Nephron progenitor cell (in vitro differentiated cells): ENCODE results near the gene RNASE8.
A peak's percentile ranks its signal among the peaks of the same experiment; 100 is the strongest.
"Not testable (repeated sequence)": the region's sequence is repeated elsewhere in the genome, so short reads cannot be mapped to it uniquely, and the experiment has no call there.

Experiments
- DNase-seq: peaks from one replicate; pipeline ENCODE4 v3.0.0; 2021
- H3K27ac Mint-ChIP-seq: 2 replicates; pipeline ENCODE4 v1.8.0; 2021; ENCODE audit warnings: mild to moderate bottlenecking, moderate library complexity, mixed read lengths
- H3K27me3 Mint-ChIP-seq: 2 replicates; pipeline ENCODE4 v1.8.0; 2021; ENCODE audit warnings: mild to moderate bottlenecking, low read depth, mixed read lengths; ENCODE audit not compliant: poor library complexity
- H3K36me3 Mint-ChIP-seq: 2 replicates; pipeline ENCODE4 v1.8.0; 2021; ENCODE audit warnings: low read depth, mixed read lengths
- H3K4me1 Mint-ChIP-seq: 2 replicates; pipeline ENCODE4 v1.8.0; 2021; ENCODE audit warnings: mixed read lengths
- H3K4me3 Mint-ChIP-seq: 2 replicates; pipeline ENCODE4 v1.8.0; 2021; ENCODE audit warnings: mild to moderate bottlenecking, moderate library complexity, mixed read lengths
- H3K9me3 Mint-ChIP-seq: 2 replicates; pipeline ENCODE4 v1.8.0; 2021; ENCODE audit warnings: mild to moderate bottlenecking, moderate library complexity, mixed read lengths
- TF ChIP-seq, protein P1 (sequence below): fragments of 200-600 bp; sonication (generic); IDR thresholded peaks from 2 replicates; pipeline ENCODE4 v1.5.0; 2021; ENCODE audit warnings: antibody characterized with exemption

The RNASE8 gene

DNA sequence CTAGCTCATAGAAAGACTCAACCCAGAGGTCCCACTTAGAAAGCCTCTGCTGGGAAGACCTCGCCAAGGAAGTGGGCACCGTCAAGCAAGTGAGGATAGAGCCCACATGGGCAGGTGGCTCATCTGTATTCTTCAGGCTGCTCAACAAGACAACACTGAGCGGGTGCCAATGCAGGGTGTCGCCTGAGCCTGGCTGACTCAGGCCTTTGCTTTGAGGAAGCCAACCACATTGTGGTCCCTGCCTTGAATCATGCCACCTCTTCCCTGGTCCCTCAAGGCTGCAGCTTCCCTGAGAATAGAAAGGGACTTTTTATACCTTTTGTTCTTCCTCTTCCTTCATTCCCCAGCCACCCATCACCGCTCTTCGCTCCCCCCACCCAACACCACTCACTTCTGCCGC, 20.9 kb upstream of the RNASE8 start:
- Mint-ChIP-seq H3K27ac (no peak overlapping the region), H3K36me3 (no peaks in the 10 kb centered on the region), H3K4me3 (no peak overlapping the region), H3K9me3 (no peaks in the 10 kb centered on the region), H3K27me3 (peaks cover 19% of the 10 kb centered on the region), H3K4me1 (peaks cover 56% of the 10 kb centered on the region)
- TF ChIP-seq, protein P1, sequence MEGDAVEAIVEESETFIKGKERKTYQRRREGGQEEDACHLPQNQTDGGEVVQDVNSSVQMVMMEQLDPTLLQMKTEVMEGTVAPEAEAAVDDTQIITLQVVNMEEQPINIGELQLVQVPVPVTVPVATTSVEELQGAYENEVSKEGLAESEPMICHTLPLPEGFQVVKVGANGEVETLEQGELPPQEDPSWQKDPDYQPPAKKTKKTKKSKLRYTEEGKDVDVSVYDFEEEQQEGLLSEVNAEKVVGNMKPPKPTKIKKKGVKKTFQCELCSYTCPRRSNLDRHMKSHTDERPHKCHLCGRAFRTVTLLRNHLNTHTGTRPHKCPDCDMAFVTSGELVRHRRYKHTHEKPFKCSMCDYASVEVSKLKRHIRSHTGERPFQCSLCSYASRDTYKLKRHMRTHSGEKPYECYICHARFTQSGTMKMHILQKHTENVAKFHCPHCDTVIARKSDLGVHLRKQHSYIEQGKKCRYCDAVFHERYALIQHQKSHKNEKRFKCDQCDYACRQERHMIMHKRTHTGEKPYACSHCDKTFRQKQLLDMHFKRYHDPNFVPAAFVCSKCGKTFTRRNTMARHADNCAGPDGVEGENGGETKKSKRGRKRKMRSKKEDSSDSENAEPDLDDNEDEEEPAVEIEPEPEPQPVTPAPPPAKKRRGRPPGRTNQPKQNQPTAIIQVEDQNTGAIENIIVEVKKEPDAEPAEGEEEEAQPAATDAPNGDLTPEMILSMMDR, result no peak
- DNase-seq, result no peak

DNA sequence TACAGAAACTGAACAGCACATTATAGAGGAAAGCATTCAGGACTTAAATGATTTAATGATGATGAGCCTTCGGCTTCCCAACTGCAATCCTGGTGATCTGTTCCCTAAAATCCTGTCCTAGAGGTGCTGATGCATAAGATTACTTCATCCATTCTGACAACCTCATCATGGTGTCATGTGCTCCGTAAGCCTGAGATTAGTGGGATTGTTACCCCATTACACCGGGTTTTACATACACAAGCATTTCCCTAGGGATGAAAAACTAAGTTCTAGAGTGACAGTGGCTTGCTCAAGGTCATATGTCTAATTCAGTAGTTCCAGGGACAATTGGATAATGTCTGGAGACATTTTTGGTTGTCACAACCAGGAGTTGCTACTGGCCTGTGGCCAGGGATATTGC, 20.5 kb upstream of the RNASE8 start:
- Mint-ChIP-seq H3K4me3 (no peak overlapping the region), H3K27me3 (peaks cover 19% of the 10 kb centered on the region), H3K9me3 (no peaks in the 10 kb centered on the region), H3K36me3 (no peaks in the 10 kb centered on the region), H3K27ac (no peak overlapping the region), H3K4me1 (peaks cover 54% of the 10 kb centered on the region)
- no peak for DNase-seq
- TF ChIP-seq, protein P1, result no peak

DNA sequence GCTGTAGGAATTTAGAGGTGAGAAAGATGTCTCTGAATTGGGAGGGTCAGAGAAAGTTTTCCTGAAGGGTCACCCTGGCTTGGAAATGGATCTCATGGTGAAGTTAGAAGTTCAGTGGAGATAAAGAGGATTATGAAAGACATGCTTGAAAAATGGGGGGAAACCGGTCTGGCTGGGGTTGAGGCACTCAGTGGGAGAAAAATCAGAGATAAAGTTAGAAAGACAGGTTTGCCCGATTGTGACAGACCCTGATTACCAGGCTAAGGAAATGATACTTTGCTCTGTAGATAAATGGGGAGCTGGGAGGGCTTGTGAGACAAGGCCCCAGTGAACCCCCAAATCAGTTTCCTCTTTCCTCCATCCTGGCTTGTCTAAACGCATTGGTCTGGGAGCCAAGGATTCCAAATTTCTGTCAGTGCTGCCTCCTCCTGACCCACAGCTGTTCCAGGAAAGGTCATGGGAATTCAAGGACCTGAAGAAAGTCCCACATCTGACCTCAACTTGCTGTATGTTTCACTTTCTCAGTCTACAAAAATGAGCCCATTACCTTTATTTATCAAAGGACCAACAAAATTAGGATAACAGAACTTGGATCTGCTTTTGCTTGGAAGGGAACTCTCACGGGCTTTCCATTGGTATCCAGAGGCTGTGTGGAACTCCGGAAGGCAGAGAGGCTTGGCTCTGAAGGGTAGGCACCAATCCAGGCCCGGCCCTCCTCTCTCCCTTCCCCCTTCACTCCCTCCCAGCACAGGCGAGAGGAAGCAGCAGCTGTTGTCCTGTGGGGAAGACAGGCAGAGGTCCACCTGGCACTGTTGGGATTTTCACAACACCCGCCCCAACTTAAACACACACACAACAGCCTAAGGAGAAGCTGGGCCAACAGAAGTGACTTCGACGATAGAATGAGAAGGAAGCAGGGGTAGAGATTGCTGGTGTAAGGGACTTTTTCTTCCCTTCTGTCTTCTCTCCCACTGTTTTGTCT, 18.9 kb upstream of the RNASE8 start:
- Mint-ChIP-seq H3K4me1 (peaks cover 61% of the 10 kb centered on the region), H3K4me3 (no peak overlapping the region), H3K27me3 (peaks cover 19% of the 10 kb centered on the region), H3K36me3 (no peaks in the 10 kb centered on the region), H3K27ac (peak overlapping the region; percentile 75), H3K9me3 (no peaks in the 10 kb centered on the region)
- TF ChIP-seq, protein P1, result no peak
- DNase-seq, result no peak

DNA sequence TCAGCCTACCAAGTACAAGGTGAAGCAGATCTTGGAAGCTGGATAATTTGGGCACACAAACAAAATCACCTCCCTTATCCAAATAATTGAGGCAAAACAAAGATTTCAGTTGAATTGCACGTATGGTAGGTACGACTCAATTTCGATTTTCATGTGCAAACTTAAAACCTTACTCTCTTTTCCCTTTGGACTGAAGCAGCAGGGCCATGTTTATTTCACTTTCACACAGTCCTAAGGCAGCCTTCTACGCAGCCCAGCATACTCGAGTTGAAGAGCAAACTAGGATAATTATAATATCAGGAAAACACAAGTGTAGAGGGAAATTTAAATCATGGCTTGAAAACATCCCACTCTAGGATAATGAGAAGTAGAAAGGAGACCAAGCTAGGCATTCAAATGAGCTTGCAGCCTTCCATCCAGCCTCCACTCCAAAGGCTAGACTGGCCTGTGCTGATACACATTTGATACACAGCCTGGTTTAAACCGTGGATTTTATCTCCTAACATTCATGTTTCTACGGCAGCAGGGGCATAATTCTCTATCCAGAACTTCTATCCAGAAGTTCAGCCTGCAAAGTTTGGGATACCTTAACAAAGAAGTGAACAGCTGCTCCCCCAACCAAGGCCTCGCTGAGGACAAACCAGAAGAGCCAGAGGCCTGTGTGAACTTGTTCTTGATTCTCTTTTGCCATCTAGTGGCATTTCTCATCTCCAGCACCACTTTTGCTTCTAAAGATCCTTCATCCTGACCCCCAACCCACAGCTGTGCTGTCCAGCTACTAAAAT, 17.8 kb upstream of the RNASE8 start:
- Mint-ChIP-seq H3K4me3 (peak overlapping the region; percentile 33), H3K9me3 (no peaks in the 10 kb centered on the region), H3K27me3 (peaks cover 21% of the 10 kb centered on the region), H3K36me3 (no peaks in the 10 kb centered on the region), H3K27ac (peak overlapping the region; percentile 75), H3K4me1 (peaks cover 71% of the 10 kb centered on the region)
- DNase-seq, result peak; percentile 30
- TF ChIP-seq, protein P1, result peak; percentile 48

DNA sequence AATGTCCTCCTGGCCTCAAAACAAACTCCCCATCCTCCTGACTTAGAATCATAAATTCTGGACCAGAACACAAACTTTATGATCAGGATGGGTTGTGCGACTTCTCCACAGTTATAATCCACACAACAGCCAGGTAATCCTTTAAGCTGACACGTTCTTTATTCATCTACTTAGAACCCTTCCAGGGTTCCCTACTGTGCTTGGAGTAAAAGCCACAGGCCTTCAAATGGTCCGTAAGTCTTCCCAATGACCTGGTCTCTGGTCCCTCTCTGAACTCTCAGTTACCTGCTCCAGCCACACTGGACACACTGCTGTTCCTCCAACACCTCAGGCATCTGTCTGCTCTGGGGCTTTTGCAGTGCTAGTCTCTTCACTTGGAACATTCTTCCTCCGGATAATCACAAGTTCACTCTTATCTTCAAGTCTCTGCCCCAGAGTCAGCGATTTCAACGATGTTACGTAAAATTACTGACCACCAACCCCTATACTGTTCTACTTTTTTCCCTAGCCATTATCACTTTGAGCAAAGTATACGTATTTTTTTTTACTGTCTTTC, 17.2 kb upstream of the RNASE8 start:
- TF ChIP-seq, protein P1, result no peak
- Mint-ChIP-seq H3K36me3 (no peaks in the 10 kb centered on the region), H3K27me3 (peaks cover 21% of the 10 kb centered on the region), H3K27ac (no peak overlapping the region), H3K9me3 (no peaks in the 10 kb centered on the region), H3K4me1 (peaks cover 73% of the 10 kb centered on the region), H3K4me3 (peak overlapping the region; percentile 33)
- DNase-seq, result no peak

DNA sequence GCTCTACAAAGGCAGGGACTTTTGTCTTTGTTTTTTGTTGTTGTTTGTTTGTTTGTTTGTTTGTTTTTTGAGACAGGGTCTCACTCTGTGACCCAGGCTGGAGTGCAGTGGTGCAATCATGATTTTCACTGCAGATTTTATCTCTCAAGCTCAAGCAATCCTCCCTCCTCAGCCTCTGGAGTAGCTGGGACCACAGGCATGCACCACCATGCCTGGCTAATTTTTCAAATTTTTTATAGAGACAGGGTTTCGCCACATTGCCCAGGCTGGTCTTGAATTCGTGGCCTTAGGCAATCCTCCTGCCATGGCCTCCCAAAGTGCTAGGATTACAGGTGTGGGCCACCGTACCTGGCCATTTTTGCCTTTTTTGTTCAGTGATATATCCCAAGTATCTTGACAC, 16.7 kb upstream of the RNASE8 start:
- not testable (repeated sequence) for H3K36me3 Mint-ChIP-seq, H3K27ac Mint-ChIP-seq, H3K4me3 Mint-ChIP-seq, H3K9me3 Mint-ChIP-seq, DNase-seq
- Mint-ChIP-seq H3K27me3 (peaks cover 21% of the 10 kb centered on the region), H3K4me1 (peaks cover 71% of the 10 kb centered on the region)
